WTC11 (cell line): ENCODE measurements around the gene GAD2. TPM values are rescaled to one million over a fixed set of nuclear protein-coding genes. Genes with fewer than 3 reads are reported as not detected.
A peak's percentile ranks its signal among the peaks of the same experiment; 100 is the strongest.

Source experiments
- ATAC-seq: fragments of 200-7000 bp; cut with Tn5 transposase; 2 replicates; pipeline ENCODE4 v1.10.0; 2021; ENCODE audit warnings: mild to moderate bottlenecking, moderate library complexity
- CTCF ChIA-PET: fragments of 300-600 bp; sonication (Branson Sonifier 250); formaldehyde crosslinking; loops from one replicate; lab custom pipeline; 2021; ENCODE audit warnings: antibody characterized with exemption; lab: Charles Lee
- POLR2A ChIA-PET: fragments of 350-600 bp; sonication (Branson Sonifier 250); formaldehyde crosslinking; loops from one replicate; lab custom pipeline; 2021; ENCODE audit warnings: antibody characterized with exemption; lab: Charles Lee
- DNase-seq: peaks from one replicate; pipeline ENCODE4 v3.0.0; 2021; ENCODE audit warnings: low spot score
- H3K27ac Mint-ChIP-seq: 2 replicates; pipeline ENCODE4 v1.8.0; 2021; ENCODE audit warnings: mixed read lengths
- H3K27me3 Mint-ChIP-seq: 2 replicates; pipeline ENCODE4 v1.8.0; 2021; ENCODE audit warnings: low read depth, mild to moderate bottlenecking, moderate library complexity, mixed read lengths
- H3K36me3 Mint-ChIP-seq: 2 replicates; pipeline ENCODE4 v1.8.0; 2021; ENCODE audit warnings: mixed read lengths
- H3K4me1 Mint-ChIP-seq: 2 replicates; pipeline ENCODE4 v1.8.0; 2022; ENCODE audit warnings: mixed read lengths
- H3K4me3 Mint-ChIP-seq: 2 replicates; pipeline ENCODE4 v1.8.0; 2021; ENCODE audit warnings: mild to moderate bottlenecking, moderate library complexity, mixed read lengths
- H3K9me3 Mint-ChIP-seq: 2 replicates; pipeline ENCODE4 v1.8.0; 2021; ENCODE audit warnings: mixed read lengths
- ETV6 ChIP-seq: sonication (generic); formaldehyde crosslinking; IDR thresholded peaks from 2 replicates; pipeline ENCODE4 v1.8.1; 2022; ENCODE audit warnings: mild to moderate bottlenecking, missing genetic modification reagents
- GABPB1 ChIP-seq: sonication (generic); formaldehyde crosslinking; IDR thresholded peaks from 2 replicates; pipeline ENCODE4 v1.8.1; 2023; ENCODE audit warnings: mild to moderate bottlenecking, missing genetic modification reagents
- HMGA2 ChIP-seq: fragments of 250-450 bp; sonication (Bioruptor Pico); IDR thresholded peaks from 2 replicates; pipeline ENCODE4 v1.4.0; 2021; ENCODE audit warnings: mild to moderate bottlenecking, moderate library complexity
- JAZF1 ChIP-seq: fragments of 250-450 bp; sonication (Bioruptor Pico); IDR thresholded peaks from 2 replicates; pipeline ENCODE4 v1.9.0; 2021; ENCODE audit warnings: moderate library complexity, mild to moderate bottlenecking, inconsistent platforms
- MXD4 ChIP-seq: fragments of 250-450 bp; sonication (Bioruptor Pico); IDR thresholded peaks from 2 replicates; pipeline ENCODE4 v1.8.0; 2021; ENCODE audit warnings: mild to moderate bottlenecking, moderate library complexity, borderline replicate concordance
- MYBL2 ChIP-seq: sonication (generic); formaldehyde crosslinking; IDR thresholded peaks from 2 replicates; pipeline ENCODE4 v1.8.1; 2023; ENCODE audit warnings: mild to moderate bottlenecking, moderate library complexity, missing genetic modification reagents
- PRRX2 ChIP-seq: fragments of 250-450 bp; sonication (Bioruptor Pico); IDR thresholded peaks from 2 replicates; pipeline ENCODE4 v1.8.0; 2021; ENCODE audit warnings: mild to moderate bottlenecking
- RELA ChIP-seq: sonication (generic); formaldehyde crosslinking; IDR thresholded peaks from 2 replicates; pipeline ENCODE4 v1.8.1; 2022; ENCODE audit warnings: missing genetic modification reagents, mild to moderate bottlenecking, borderline replicate concordance
- RORB ChIP-seq: fragments of 250-450 bp; sonication (Bioruptor Pico); IDR thresholded peaks from 2 replicates; pipeline ENCODE4 v1.9.0; 2021; ENCODE audit warnings: mild to moderate bottlenecking
- TEAD1 ChIP-seq: sonication (generic); formaldehyde crosslinking; IDR thresholded peaks from 2 replicates; pipeline ENCODE4 v1.8.0; 2022; ENCODE audit warnings: mild to moderate bottlenecking, missing genetic modification reagents
- ZNF138 ChIP-seq: sonication (generic); formaldehyde crosslinking; conservative IDR thresholded peaks from 2 replicates; pipeline ENCODE4 v1.8.1; 2022; ENCODE audit warnings: mild to moderate bottlenecking, moderate library complexity, missing genetic modification reagents
- ZNF317 ChIP-seq: sonication (generic); formaldehyde crosslinking; IDR thresholded peaks from 2 replicates; pipeline ENCODE4 v1.8.1; 2023; ENCODE audit warnings: low read depth, mild to moderate bottlenecking, moderate library complexity, missing genetic modification reagents, borderline replicate concordance
- total RNA-seq: library from RNA; stranded (reverse); gene quantifications from 3 replicates; pipeline ENCODE4 v1.2.3, GENCODE V29; 2021
- TF ChIP-seq, protein P1 (sequence below): fragments of 250-450 bp; sonication (Bioruptor Pico); IDR thresholded peaks from 2 replicates; pipeline ENCODE4 v1.9.0; 2021; ENCODE audit warnings: mild to moderate bottlenecking
- TF ChIP-seq, protein P2 (sequence below): sonication (generic); formaldehyde crosslinking; IDR thresholded peaks from 2 replicates; pipeline ENCODE4 v1.8.1; 2022; ENCODE audit warnings: low read depth, missing genetic modification reagents, borderline replicate concordance
- TF ChIP-seq, protein P3 (sequence below): fragments of 250-450 bp; sonication (Bioruptor Pico); IDR thresholded peaks from 2 replicates; pipeline ENCODE4 v2.1.2; 2022; ENCODE audit warnings: mild to moderate bottlenecking, moderate library complexity
- TF ChIP-seq, protein P4 (sequence below): fragments of 250-450 bp; sonication (Bioruptor Pico); conservative IDR thresholded peaks from 2 replicates; pipeline ENCODE4 v1.9.0; 2021; ENCODE audit warnings: mild to moderate bottlenecking
- TF ChIP-seq, protein P5 (sequence below): sonication (generic); formaldehyde crosslinking; conservative IDR thresholded peaks from 2 replicates; pipeline ENCODE4 v1.8.1; 2022; ENCODE audit warnings: mild to moderate bottlenecking, missing genetic modification reagents
- TF ChIP-seq, protein P6 (sequence below): sonication (generic); formaldehyde crosslinking; IDR thresholded peaks from 2 replicates; pipeline ENCODE4 v1.8.1; 2023; ENCODE audit warnings: mild to moderate bottlenecking, moderate library complexity, missing genetic modification reagents
- TF ChIP-seq, protein P7 (sequence below): sonication (generic); formaldehyde crosslinking; IDR thresholded peaks from 2 replicates; pipeline ENCODE4 v1.8.1; 2023; ENCODE audit warnings: mild to moderate bottlenecking, missing genetic modification reagents

GAD2 gene
- total RNA-seq, 1 experiment from 2014 or later: 1.7 TPM

DNA sequence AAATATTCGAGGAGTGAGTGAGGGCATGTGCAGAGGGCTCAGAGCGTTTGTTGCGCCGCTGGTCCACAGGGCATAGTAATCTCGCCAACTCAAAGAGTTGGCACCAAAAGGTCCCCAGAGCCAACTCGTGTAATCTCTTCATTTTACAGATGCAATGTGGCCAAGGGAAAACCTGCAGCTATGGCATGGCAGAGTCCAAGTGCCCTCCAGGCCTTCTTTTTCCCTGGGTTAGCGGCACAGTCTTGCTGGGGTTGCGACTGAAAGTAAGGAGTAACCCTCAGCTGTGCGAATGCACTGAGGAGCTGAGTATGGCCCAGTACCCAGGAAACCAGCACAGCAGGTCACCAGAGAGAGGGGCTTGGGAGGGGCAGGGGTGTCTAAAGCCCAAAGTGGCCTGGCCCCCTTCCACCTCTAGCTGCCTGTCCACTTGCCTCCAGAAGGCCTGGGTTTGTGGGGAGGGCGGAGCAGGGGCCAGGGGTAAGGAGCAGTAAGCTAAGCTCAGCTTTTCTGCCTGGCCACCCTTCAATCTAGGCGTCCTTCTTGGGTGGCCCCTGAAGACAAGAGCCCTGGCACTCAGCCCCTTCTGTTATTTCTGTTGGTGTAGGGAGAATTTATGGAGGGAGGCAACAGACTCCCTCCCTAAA lies 3.3 kb upstream of the GAD2 start:
- Mint-ChIP-seq H3K27ac (no peak overlapping the region), H3K9me3 (no peaks in the 10 kb centered on the region), H3K4me1 (peaks cover 45% of the 10 kb centered on the region), H3K27me3 (peaks cover 37% of the 10 kb centered on the region), H3K36me3 (no peaks in the 10 kb centered on the region), H3K4me3 (peak overlapping the region; percentile 76)
- POLR2A ChIA-PET: interaction anchor here (1.3 kb wide), 1 partner anchor 9 kb away, joined by 3 read pairs; no protein-coding TSS in a partner anchor
- ATAC-seq (peak; percentile 2), DNase-seq (peak; percentile 31)
- TF ChIP-seq ETV6 (CRISPR knock-in tag) (0 out of 2 replicates have a peak, but pooled peaks have one; percentile 58), GABPB1 (CRISPR knock-in tag) (no peak), ZNF138 (no peak), MXD4 (CRISPR knock-in tag) (no peak)
- CTCF ChIA-PET: interaction anchor here (0.5 to 3.6 kb wide), 5 partner anchors 29 to 338 kb away, joined by 3 to 10 read pairs (median 3); partner anchors contain the start of gene MYO3A

DNA sequence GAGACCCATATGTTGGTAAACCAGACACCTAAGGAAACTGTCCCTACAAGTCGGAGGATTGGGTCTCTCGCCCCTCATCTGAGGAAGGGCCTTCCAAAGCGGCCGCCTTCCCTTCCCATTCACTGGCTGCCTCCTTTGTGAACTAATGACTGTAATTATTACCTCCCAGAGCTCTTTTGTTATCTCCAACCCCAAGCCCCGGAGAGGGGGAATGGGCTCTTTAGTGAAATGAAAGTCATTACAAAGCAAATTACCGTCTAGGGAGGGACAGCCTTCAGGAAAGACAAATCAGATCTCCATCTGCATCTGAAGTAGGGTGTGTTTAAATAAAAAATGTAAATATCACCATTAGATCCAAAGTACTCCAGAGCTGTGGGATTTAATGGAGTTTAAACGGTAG lies 2.6 kb upstream of the GAD2 start:
- Mint-ChIP-seq H3K4me1 (peaks cover 52% of the 10 kb centered on the region), H3K9me3 (no peaks in the 10 kb centered on the region), H3K4me3 (peak overlapping the region; percentile 76), H3K27ac (peak overlapping the region; percentile 94), H3K36me3 (no peaks in the 10 kb centered on the region), H3K27me3 (peaks cover 45% of the 10 kb centered on the region)
- POLR2A ChIA-PET: interaction anchor here (1.3 kb wide), 1 partner anchor 10 kb away, joined by 3 read pairs; no protein-coding TSS in a partner anchor
- ATAC-seq: peak; percentile 36
- CTCF ChIA-PET: interaction anchor here (0.5 to 3.6 kb wide), 4 partner anchors 38 to 339 kb away, joined by 3 to 10 read pairs (median 4); partner anchors contain the start of gene MYO3A
- DNase-seq: peak; percentile 49
- no peak for TF ChIP-seq PRRX2 (CRISPR knock-in tag)
- TF ChIP-seq, protein P1, sequence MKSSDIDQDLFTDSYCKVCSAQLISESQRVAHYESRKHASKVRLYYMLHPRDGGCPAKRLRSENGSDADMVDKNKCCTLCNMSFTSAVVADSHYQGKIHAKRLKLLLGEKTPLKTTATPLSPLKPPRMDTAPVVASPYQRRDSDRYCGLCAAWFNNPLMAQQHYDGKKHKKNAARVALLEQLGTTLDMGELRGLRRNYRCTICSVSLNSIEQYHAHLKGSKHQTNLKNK: peak; percentile 78

DNA sequence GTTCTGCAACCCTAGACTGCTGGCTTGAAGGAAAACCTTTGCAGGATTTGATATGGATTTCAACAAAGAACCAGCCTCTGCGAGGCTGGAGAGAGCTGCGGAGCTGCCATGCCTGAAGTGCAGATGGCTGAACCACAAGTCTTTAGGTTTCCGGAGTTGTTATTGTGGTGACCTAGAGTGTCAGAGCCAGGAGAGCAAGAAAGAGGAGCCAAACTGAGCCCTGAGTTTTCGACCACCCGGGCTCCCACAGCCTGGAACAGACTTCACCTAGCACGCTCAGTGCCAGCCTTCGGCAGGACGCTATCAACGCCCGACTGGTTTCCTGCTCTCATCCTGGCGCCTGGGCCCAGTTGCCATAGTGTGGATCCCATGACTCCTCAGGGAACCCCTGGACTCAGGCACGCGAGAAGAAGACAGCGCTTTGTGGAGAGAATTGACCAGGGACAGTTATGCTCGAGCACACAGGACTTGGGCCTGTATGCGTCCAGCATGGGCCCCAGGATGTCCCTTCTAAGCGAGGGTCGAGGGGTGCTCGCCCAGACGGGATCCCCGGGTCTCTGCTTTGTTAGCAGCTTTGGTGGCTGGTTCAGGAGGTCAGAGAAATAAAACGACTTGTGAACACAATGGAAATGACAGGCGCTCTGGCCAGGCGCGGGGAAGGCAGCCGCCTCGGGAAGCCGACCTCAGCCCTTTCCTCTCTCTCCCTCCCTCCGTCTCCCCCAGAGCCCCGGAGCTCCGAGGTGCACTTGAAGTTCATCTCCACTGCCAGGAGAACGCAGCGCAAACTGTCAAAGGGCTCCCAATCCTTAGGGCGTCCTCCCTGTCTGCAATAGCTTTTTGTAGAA lies 1.8 kb upstream of the GAD2 start:
- ChIA-PET CTCF (interaction anchor here (0.6 to 3.6 kb wide), 3 partner anchors 28 to 340 kb away, joined by 3 to 10 read pairs (median 4); no protein-coding TSS in a partner anchor), POLR2A (no interaction called here)
- Mint-ChIP-seq H3K4me3 (peak overlapping the region; percentile 76), H3K9me3 (no peaks in the 10 kb centered on the region), H3K27ac (peak overlapping the region; percentile 79), H3K27me3 (peaks cover 52% of the 10 kb centered on the region), H3K4me1 (peaks cover 58% of the 10 kb centered on the region), H3K36me3 (no peaks in the 10 kb centered on the region)
- peak; percentile 0; the same call in 1 of the 2 replicates for ATAC-seq
- peak; percentile 49 for DNase-seq
- TF ChIP-seq, protein P2, sequence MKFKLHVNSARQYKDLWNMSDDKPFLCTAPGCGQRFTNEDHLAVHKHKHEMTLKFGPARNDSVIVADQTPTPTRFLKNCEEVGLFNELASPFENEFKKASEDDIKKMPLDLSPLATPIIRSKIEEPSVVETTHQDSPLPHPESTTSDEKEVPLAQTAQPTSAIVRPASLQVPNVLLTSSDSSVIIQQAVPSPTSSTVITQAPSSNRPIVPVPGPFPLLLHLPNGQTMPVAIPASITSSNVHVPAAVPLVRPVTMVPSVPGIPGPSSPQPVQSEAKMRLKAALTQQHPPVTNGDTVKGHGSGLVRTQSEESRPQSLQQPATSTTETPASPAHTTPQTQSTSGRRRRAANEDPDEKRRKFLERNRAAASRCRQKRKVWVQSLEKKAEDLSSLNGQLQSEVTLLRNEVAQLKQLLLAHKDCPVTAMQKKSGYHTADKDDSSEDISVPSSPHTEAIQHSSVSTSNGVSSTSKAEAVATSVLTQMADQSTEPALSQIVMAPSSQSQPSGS (CRISPR knock-in tag): no peak
- TF ChIP-seq JAZF1 (no peak), MYBL2 (CRISPR knock-in tag) (no peak), ZNF317 (CRISPR knock-in tag) (no peak), RELA (no peak), TEAD1 (CRISPR knock-in tag) (no peak), HMGA2 (CRISPR knock-in tag) (no peak), RORB (no peak)
- TF ChIP-seq, protein P3, sequence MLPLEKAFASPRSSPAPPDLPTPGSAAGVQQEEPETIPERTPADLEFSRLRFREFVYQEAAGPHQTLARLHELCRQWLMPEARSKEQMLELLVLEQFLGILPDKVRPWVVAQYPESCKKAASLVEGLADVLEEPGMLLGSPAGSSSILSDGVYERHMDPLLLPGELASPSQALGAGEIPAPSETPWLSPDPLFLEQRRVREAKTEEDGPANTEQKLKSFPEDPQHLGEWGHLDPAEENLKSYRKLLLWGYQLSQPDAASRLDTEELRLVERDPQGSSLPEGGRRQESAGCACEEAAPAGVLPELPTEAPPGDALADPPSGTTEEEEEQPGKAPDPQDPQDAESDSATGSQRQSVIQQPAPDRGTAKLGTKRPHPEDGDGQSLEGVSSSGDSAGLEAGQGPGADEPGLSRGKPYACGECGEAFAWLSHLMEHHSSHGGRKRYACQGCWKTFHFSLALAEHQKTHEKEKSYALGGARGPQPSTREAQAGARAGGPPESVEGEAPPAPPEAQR (CRISPR knock-in tag): no peak
- TF ChIP-seq, protein P4, sequence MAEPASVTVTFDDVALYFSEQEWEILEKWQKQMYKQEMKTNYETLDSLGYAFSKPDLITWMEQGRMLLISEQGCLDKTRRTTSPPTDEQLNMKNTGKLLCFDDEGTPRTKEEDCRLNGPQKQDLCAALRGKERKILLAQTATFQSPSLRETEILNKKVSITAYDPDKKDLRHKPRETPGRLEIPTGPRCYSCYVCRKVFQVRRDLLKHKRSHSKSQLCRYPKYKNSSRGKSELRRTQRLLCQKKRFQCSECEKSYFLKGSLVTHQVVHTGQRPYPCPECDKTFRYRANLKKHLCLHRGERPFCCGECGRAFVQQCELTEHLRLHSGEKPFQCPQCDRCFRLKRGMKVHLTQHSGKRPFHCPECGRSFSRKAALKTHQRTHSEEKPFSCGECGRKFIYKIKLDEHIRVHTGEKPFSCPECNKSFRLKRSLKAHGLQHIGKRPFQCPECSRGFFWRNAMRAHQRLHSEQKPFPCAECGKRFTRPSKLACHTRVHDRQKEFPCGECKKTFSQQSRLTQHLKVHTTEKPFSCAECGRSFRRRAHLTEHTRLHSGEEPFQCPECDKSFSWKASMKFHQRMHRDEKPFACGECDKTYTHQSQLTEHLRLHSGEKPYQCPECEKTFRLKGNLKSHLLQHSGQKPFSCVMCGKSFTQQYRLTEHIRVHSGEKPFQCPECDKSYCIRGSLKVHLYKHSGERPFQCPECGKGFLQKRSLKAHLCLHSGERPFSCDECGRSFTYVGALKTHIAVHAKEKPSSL (CRISPR knock-in tag): no peak
- TF ChIP-seq, protein P5, sequence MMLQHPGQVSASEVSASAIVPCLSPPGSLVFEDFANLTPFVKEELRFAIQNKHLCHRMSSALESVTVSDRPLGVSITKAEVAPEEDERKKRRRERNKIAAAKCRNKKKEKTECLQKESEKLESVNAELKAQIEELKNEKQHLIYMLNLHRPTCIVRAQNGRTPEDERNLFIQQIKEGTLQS (CRISPR knock-in tag): no peak
- TF ChIP-seq, protein P6, sequence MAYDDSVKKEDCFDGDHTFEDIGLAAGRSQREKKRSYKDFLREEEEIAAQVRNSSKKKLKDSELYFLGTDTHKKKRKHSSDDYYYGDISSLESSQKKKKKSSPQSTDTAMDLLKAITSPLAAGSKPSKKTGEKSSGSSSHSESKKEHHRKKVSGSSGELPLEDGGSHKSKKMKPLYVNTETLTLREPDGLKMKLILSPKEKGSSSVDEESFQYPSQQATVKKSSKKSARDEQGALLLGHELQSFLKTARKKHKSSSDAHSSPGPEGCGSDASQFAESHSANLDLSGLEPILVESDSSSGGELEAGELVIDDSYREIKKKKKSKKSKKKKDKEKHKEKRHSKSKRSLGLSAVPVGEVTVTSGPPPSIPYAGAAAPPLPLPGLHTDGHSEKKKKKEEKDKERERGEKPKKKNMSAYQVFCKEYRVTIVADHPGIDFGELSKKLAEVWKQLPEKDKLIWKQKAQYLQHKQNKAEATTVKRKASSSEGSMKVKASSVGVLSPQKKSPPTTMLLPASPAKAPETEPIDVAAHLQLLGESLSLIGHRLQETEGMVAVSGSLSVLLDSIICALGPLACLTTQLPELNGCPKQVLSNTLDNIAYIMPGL (CRISPR knock-in tag): no peak
- TF ChIP-seq, protein P7, sequence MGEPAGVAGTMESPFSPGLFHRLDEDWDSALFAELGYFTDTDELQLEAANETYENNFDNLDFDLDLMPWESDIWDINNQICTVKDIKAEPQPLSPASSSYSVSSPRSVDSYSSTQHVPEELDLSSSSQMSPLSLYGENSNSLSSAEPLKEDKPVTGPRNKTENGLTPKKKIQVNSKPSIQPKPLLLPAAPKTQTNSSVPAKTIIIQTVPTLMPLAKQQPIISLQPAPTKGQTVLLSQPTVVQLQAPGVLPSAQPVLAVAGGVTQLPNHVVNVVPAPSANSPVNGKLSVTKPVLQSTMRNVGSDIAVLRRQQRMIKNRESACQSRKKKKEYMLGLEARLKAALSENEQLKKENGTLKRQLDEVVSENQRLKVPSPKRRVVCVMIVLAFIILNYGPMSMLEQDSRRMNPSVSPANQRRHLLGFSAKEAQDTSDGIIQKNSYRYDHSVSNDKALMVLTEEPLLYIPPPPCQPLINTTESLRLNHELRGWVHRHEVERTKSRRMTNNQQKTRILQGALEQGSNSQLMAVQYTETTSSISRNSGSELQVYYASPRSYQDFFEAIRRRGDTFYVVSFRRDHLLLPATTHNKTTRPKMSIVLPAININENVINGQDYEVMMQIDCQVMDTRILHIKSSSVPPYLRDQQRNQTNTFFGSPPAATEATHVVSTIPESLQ (CRISPR knock-in tag): no peak
